Lower leg skin (tissue), 4 donors: ENCODE measurements around the gene EPHA2. TPM values are rescaled to one million over a fixed set of nuclear protein-coding genes. Genes with fewer than 3 reads are reported as not detected.
A peak's percentile ranks its signal among the peaks of the same experiment; 100 is the strongest.

Experiments
- DNase-seq, 2 donors: peaks; one replicate each; pipeline ENCODE4 v3.0.0-alpha.2; 2019; ENCODE audit warnings: low spot score in 2 of 2
- H3K4me3 ChIP-seq: fragments of 200-600 bp; sonication (generic); 2 replicates; pipeline ENCODE4 v1.5.1; 2017; ENCODE audit warnings: mild to moderate bottlenecking, low read depth; ENCODE audit not compliant: poor library complexity, severe bottlenecking
- CTCF ChIP-seq, 3 donors: fragments of 450-650 bp; IDR thresholded peaks; one replicate each; pipeline ENCODE4 v1.5.1; 2016; ENCODE audit warnings: antibody characterized with exemption in 3 of 3, mild to moderate bottlenecking in 3 of 3, moderate library complexity in 2 of 3
- POLR2A ChIP-seq, 2 donors: fragments of 450-650 bp; IDR thresholded peaks; one replicate each; pipeline ENCODE4 v1.6.1; 2016 to 2017; ENCODE audit warnings: antibody characterized with exemption in 2 of 2, mild to moderate bottlenecking in 1 of 2, moderate library complexity in 1 of 2
- WGBS, 2 donors: methylation state at CpG; one replicate each; pipeline ENCODE4 v1.1.5; 2018; 5-methylcytosine and 5-hydroxymethylcytosine counted together
- intact Hi-C: fragments of 100-400 bp; cut with DNase I; formaldehyde crosslinking; loops from one replicate; pipeline ENCODE4 v1.15.0; 2023; ENCODE audit warnings: low total_unique reads
- total RNA-seq, 4 donors: library from RNA; depleted of rRNA; stranded (reverse); fragments of >200 nt; gene quantifications; one replicate each; pipeline ENCODE4 v1.1.0, GENCODE V29; 2016

EPHA2 gene
- total RNA-seq, 4 donors from 2014 or later, result 63.6 to 83.8 (median 68.8) TPM

- no peak overlapping the region for H3K4me3 ChIP-seq
- intact Hi-C loops, result loop anchor here (10.0 kb wide), 1 partner anchor 271 kb away; the partner anchor contains the start of gene FBXO42
- 78 to 80% methylated on average over 5 of the region's 5 CpGs for WGBS, 2 donors
- no peak for TF ChIP-seq POLR2A (IDR thresholded peaks at IDR 0.05)
- TF ChIP-seq CTCF (IDR thresholded peaks at IDR 0.05), result no peak
- no peak for DNase-seq
Measured at GRCh38 chr1:16083486-16083885, 72.4 kb downstream of the EPHA2 start.

GRCh38 chr1:16082283-16083038 lies 73.4 kb downstream of the EPHA2 start:
- TF ChIP-seq POLR2A (IDR thresholded peaks at IDR 0.05), result no peak
- TF ChIP-seq CTCF (IDR thresholded peaks at IDR 0.05), result no peak
- peak in 1 of 2 donors; percentile 89 for DNase-seq
- intact Hi-C loops, result loop anchor here (10.0 kb wide), 1 partner anchor 272 kb away; the partner anchor contains the start of gene FBXO42
- no peak overlapping the region for H3K4me3 ChIP-seq
- 57 to 76% methylated on average over 9 of the region's 9 CpGs for WGBS, 2 donors

- H3K4me3 ChIP-seq, result no peak overlapping the region
- WGBS, 2 donors, result 83 to 84% methylated on average over 5 to 7 of the region's 9 CpGs
- DNase-seq, result no peak
- intact Hi-C loops, result loop anchor here (10.0 kb wide), 1 partner anchor 273 kb away; the partner anchor contains the start of gene FBXO42
- TF ChIP-seq CTCF (IDR thresholded peaks at IDR 0.05), result no peak
- no peak for TF ChIP-seq POLR2A (IDR thresholded peaks at IDR 0.05)
Measured at GRCh38 chr1:16081636-16082035, 74.2 kb downstream of the EPHA2 start.

GRCh38 chr1:16080422-16081150 lies 75.3 kb downstream of the EPHA2 start:
- TF ChIP-seq CTCF (IDR thresholded peaks at IDR 0.05), result no peak
- TF ChIP-seq POLR2A (IDR thresholded peaks at IDR 0.05), result no peak
- DNase-seq, result no peak
- no peak overlapping the region for H3K4me3 ChIP-seq
- intact Hi-C loops, result loop anchor here (10.0 kb wide), 1 partner anchor 274 kb away; the partner anchor contains the start of gene FBXO42
- WGBS, 2 donors, result 91 to 94% methylated on average over 5 of the region's 5 CpGs

- intact Hi-C loops, result loop anchor here (5.0 kb wide), 2 partner anchors 108 to 163 kb away; no protein-coding TSS in a partner anchor
- TF ChIP-seq POLR2A (IDR thresholded peaks at IDR 0.05) (no peak), CTCF (IDR thresholded peaks at IDR 0.05) (peak in 2 of 3 donors; percentile 91 to 92)
- 22 to 34% methylated on average over 10 of the region's 10 CpGs for WGBS, 2 donors
- no peak overlapping the region for H3K4me3 ChIP-seq
- peak; percentile 80 to 94 for DNase-seq
Measured at GRCh38 chr1:16078925-16079656, 76.8 kb downstream of the EPHA2 start.
